HCT116 (cell line): ENCODE results near the gene LMAN1L. TPM values are rescaled to one million over a fixed set of nuclear protein-coding genes. Genes with fewer than 3 reads are reported as not detected.

Source experiments
- ATAC-seq: fragments of 200-7000 bp; cut with Tn5 transposase; 2 replicates; pipeline ENCODE4 v1.9.1; 2020; ENCODE audit warnings: mild to moderate bottlenecking, moderate library complexity
- BruUV-seq: library from RNA; stranded (reverse); fragments of 400-500 nt; replicated peaks from 2 replicates; lab custom pipeline; 2021; lab: Mats Ljungman, UMichigan
- CTCF ChIA-PET: fragments of 300-600 bp; sonication (Branson Sonifier 250); formaldehyde crosslinking; loops from one replicate; lab custom pipeline; 2021; ENCODE audit warnings: antibody characterized with exemption; lab: Charles Lee
- POLR2A ChIA-PET: fragments of 300-600, 350-600 bp; sonication (Branson Sonifier 250); formaldehyde crosslinking; loops from one replicate; lab custom pipeline; 2021; ENCODE audit warnings: antibody characterized with exemption; lab: Charles Lee
- RAD21 ChIA-PET, 2 experiments: fragments of 300-600 bp; sonication (Branson Sonifier 250); formaldehyde crosslinking; loops; one replicate each; lab custom pipeline; 2023; ENCODE audit warnings: low total read pairs in 2 of 2; ENCODE audit not compliant: uncharacterized antibody in 2 of 2, unreplicated experiment in 2 of 2, low non-redundant PET in 1 of 2; lab: Charles Lee
- DNase-seq: peaks from one replicate; pipeline ENCODE4 v3.0.0-alpha.2; 2010; ENCODE audit warnings: low read depth, low spot score
- H2AFZ ChIP-seq: fragments of 200-600 bp; shearing (Covaris generic), sonication (generic); 2 replicates; pipeline ENCODE4 v1.6.1; 2017; ENCODE audit warnings: low read depth, mixed run types, mixed read lengths, antibody characterized with exemption, low read length; ENCODE audit not compliant: poor library complexity, severe bottlenecking
- H3K27ac ChIP-seq: 2 replicates; pipeline ENCODE4 v1.5.1; 2012; ENCODE audit warnings: low read depth, low read length
- H3K27me3 ChIP-seq: fragments of 200-600 bp; sonication (generic); 2 replicates; pipeline ENCODE4 v1.6.1; 2016; ENCODE audit warnings: mixed run types, low read length, mixed read lengths; ENCODE audit not compliant: insufficient read depth
- H3K36me3 ChIP-seq, 2 experiments: fragments of 200-500 bp in 1 of 2; fragments of 200-600 bp in 1 of 2; sonication (Bioruptor generic) in 1 of 2; sonication (generic) in 1 of 2; 2 replicates each; pipeline versions ENCODE4 v1.5.1 to v1.6.1; 2014 to 2016; ENCODE audit warnings: low read length in 2 of 2, inconsistent platforms in 1 of 2, mixed read lengths in 1 of 2, mixed run types in 1 of 2; ENCODE audit not compliant: insufficient read depth in 2 of 2, control insufficient read depth in 1 of 2
- H3K4me1 ChIP-seq, 2 experiments: fragments of 200-600 bp in 1 of 2; sonication (generic) in 1 of 2; 2 replicates each; pipeline versions ENCODE4 v1.5.1 to v1.6.1; 2012 to 2017; ENCODE audit warnings: low read length in 2 of 2, inconsistent platforms in 1 of 2, mild to moderate bottlenecking in 1 of 2, mixed read lengths in 1 of 2, mixed run types in 1 of 2, moderate library complexity in 1 of 2; ENCODE audit not compliant: insufficient read depth in 2 of 2, control insufficient read depth in 1 of 2
- H3K4me2 ChIP-seq: fragments of 200-600 bp; sonication (generic); 2 replicates; pipeline ENCODE4 v1.6.1; 2017; ENCODE audit warnings: mixed run types, low read length, mixed read lengths
- H3K4me3 ChIP-seq, 2 experiments: fragments of 200-600 bp in 1 of 2; sonication (generic) in 1 of 2; replicated peaks in 1 of 2; 2 replicates each; pipeline ENCODE4 v1.5.1; 2011 to 2016; ENCODE audit warnings: low read length in 2 of 2, control low read depth in 1 of 2, low read depth in 1 of 2, mild to moderate bottlenecking in 1 of 2, mixed read lengths in 1 of 2, mixed run types in 1 of 2
- H3K79me2 ChIP-seq: fragments of 200-600 bp; sonication (generic); 2 replicates; pipeline ENCODE4 v1.6.1; 2017; ENCODE audit warnings: mild to moderate bottlenecking, mixed run types, low read length, moderate library complexity, mixed read lengths; ENCODE audit not compliant: insufficient read depth
- H3K9ac ChIP-seq: fragments of 200-600 bp; sonication (generic); 2 replicates; pipeline ENCODE4 v1.6.1; 2016; ENCODE audit warnings: low read length, mixed read lengths
- H3K9me2 ChIP-seq: fragments of 200-600 bp; sonication (generic), shearing (Covaris generic); 2 replicates; pipeline ENCODE4 v1.6.1; 2017; ENCODE audit warnings: mixed run types, mild to moderate bottlenecking, moderate library complexity; ENCODE audit not compliant: insufficient read depth
- H3K9me3 ChIP-seq, 2 experiments: fragments of 200-500 bp in 1 of 2; fragments of 200-600 bp in 1 of 2; sonication (Bioruptor generic) in 1 of 2; sonication (generic) in 1 of 2; 2 replicates each; pipeline ENCODE4 v1.6.1; 2014 to 2017; ENCODE audit warnings: low read length in 2 of 2, mixed read lengths in 2 of 2, inconsistent platforms in 1 of 2, low read depth in 1 of 2, mild to moderate bottlenecking in 1 of 2, mixed run types in 1 of 2, moderate library complexity in 1 of 2; ENCODE audit not compliant: control insufficient read depth in 1 of 2, insufficient read depth in 1 of 2
- H4K20me1 ChIP-seq: fragments of 200-600 bp; sonication (generic), shearing (Covaris generic); 2 replicates; pipeline ENCODE4 v1.6.1; 2017; ENCODE audit warnings: mixed run types, mild to moderate bottlenecking, moderate library complexity; ENCODE audit not compliant: insufficient read depth
- EGR1 ChIP-seq: IDR thresholded peaks from 2 replicates; pipeline ENCODE4 v1.6.1; 2012; ENCODE audit warnings: low read depth
- EZH2 ChIP-seq: fragments of 200-600 bp; sonication (generic); IDR thresholded peaks from 2 replicates; pipeline ENCODE4 v1.6.1; 2017; ENCODE audit warnings: antibody characterized with exemption, mixed run types
- JUND ChIP-seq: IDR thresholded peaks from 2 replicates; pipeline ENCODE4 v1.6.1; 2012
- RAD21 ChIP-seq: IDR thresholded peaks from 2 replicates; pipeline ENCODE4 v1.6.1; 2012; ENCODE audit warnings: low read depth, mild to moderate bottlenecking
- SRF ChIP-seq: IDR thresholded peaks from 2 replicates; pipeline ENCODE4 v1.6.1; 2012; ENCODE audit warnings: low read depth
- intact Hi-C: fragments of 100-400 bp; cut with micrococcal nuclease; formaldehyde crosslinking; loops from 2 replicates; pipeline ENCODE4 v1.10.0; 2022
- total RNA-seq: library from RNA; stranded (reverse); gene quantifications from one replicate; pipeline ENCODE4 v1.2.1, GENCODE V29; 2021; ENCODE audit not compliant: unreplicated experiment
- TF ChIP-seq, protein P1 (sequence below): IDR thresholded peaks from 2 replicates; pipeline ENCODE4 v1.6.1; 2012; ENCODE audit warnings: low read depth
- TF ChIP-seq, protein P2 (sequence below): IDR thresholded peaks from 2 replicates; pipeline ENCODE4 v1.6.1; 2011; ENCODE audit warnings: mild to moderate bottlenecking, low read length, moderate library complexity; ENCODE audit not compliant: insufficient replicate concordance; ENCODE audit errors: extremely low read depth

Gene LMAN1L
- total RNA-seq, 1 experiment from 2014 or later = 0.17 TPM

DNA sequence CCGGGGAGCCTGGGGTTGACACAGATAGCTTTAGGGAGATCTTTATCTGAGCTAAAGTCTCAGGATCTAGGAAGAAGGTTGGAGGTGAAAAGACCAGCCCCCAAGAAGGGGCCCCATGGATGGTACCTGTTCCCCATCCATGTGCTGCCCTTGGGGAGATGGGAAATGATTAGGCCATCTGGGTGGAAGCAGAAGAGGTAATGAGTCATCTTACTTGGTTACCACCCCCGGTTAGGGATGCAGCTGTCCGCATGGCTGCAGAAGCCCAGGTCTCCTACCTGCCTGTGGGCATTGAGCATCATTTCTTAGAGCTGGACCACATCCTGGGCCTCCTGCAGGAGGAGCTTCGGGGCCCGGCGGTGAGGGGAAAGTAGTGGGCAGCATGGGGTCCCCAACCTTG, 10.7 kb downstream of the LMAN1L start (continued):
- TF ChIP-seq, protein P1, sequence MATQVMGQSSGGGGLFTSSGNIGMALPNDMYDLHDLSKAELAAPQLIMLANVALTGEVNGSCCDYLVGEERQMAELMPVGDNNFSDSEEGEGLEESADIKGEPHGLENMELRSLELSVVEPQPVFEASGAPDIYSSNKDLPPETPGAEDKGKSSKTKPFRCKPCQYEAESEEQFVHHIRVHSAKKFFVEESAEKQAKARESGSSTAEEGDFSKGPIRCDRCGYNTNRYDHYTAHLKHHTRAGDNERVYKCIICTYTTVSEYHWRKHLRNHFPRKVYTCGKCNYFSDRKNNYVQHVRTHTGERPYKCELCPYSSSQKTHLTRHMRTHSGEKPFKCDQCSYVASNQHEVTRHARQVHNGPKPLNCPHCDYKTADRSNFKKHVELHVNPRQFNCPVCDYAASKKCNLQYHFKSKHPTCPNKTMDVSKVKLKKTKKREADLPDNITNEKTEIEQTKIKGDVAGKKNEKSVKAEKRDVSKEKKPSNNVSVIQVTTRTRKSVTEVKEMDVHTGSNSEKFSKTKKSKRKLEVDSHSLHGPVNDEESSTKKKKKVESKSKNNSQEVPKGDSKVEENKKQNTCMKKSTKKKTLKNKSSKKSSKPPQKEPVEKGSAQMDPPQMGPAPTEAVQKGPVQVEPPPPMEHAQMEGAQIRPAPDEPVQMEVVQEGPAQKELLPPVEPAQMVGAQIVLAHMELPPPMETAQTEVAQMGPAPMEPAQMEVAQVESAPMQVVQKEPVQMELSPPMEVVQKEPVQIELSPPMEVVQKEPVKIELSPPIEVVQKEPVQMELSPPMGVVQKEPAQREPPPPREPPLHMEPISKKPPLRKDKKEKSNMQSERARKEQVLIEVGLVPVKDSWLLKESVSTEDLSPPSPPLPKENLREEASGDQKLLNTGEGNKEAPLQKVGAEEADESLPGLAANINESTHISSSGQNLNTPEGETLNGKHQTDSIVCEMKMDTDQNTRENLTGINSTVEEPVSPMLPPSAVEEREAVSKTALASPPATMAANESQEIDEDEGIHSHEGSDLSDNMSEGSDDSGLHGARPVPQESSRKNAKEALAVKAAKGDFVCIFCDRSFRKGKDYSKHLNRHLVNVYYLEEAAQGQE = no peak
- TF ChIP-seq RAD21 (no peak), SRF (no peak), JUND (no peak), EZH2 (no peak)
- TF ChIP-seq, protein P2, sequence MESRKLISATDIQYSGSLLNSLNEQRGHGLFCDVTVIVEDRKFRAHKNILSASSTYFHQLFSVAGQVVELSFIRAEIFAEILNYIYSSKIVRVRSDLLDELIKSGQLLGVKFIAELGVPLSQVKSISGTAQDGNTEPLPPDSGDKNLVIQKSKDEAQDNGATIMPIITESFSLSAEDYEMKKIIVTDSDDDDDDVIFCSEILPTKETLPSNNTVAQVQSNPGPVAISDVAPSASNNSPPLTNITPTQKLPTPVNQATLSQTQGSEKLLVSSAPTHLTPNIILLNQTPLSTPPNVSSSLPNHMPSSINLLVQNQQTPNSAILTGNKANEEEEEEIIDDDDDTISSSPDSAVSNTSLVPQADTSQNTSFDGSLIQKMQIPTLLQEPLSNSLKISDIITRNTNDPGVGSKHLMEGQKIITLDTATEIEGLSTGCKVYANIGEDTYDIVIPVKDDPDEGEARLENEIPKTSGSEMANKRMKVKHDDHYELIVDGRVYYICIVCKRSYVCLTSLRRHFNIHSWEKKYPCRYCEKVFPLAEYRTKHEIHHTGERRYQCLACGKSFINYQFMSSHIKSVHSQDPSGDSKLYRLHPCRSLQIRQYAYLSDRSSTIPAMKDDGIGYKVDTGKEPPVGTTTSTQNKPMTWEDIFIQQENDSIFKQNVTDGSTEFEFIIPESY = no peak
- TF ChIP-seq, all 23 proteins: peak for 0

DNA sequence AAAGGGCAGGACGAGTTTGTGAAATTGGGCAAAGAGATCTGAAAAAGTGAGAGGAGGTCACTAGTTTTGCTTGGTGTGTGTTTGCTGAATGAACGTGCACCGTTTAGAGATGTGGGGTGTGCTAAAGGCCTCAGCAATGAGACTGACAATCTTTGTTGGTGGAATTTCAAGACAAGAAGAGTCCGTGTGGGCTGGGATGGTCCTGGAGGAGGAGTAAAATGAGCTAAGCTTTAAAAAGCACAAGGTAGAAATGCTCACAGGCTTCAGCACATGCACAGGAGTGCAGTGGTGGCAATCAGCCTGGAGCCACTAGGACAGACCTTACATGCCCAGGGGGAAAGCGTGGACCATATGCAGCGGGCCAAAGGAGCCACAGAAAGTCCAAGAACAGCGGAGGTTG, 12.3 kb downstream of the LMAN1L start:
- no TSS peak for BruUV-seq
- H2AFZ ChIP-seq = no peak overlapping the region
- H4K20me1 ChIP-seq = no peaks in the 10 kb centered on the region
- TF ChIP-seq EGR1 = no peak
- peaks cover 21% of the 10 kb centered on the region; the same call in 1 of the 2 replicates for H3K27me3 ChIP-seq
- H3K9me2 ChIP-seq = no peaks in the 10 kb centered on the region
- RAD21 ChIA-PET = no interaction called here
- no peaks in the 10 kb centered on the region for H3K79me2 ChIP-seq
- H3K36me3 ChIP-seq = no peaks in the 10 kb centered on the region
- no peak overlapping the region for H3K4me2 ChIP-seq
- POLR2A ChIA-PET = no interaction called here
- no peak overlapping the region for H3K9ac ChIP-seq
- CTCF ChIA-PET = interaction anchor here (1.4 kb wide), 1 partner anchor 11 kb away, joined by 3 read pairs; no protein-coding TSS in a partner anchor
- H3K4me1 ChIP-seq = no peaks in the 10 kb centered on the region
- H3K27ac ChIP-seq = no peak overlapping the region
- intact Hi-C loops = no loop called here
- ATAC-seq (no peak), DNase-seq (no peak)
- no peaks in the 10 kb centered on the region for H3K9me3 ChIP-seq
- H3K4me3 ChIP-seq = no peak overlapping the region
